OCI-LY1 (cell line): ENCODE results near the gene ELFN2.

Experiments
- H2AFZ ChIP-seq: fragments of 200-600 bp; sonication (generic), shearing (Covaris generic); 2 replicates; pipeline ENCODE4 v1.6.0; 2014; ENCODE audit warnings: antibody characterized with exemption, mild to moderate bottlenecking, low read length
- H3F3A ChIP-seq: fragments of 200-600 bp; sonication (generic), shearing (Covaris generic); 2 replicates; pipeline ENCODE4 v1.6.0; 2014; ENCODE audit warnings: mild to moderate bottlenecking, antibody characterized with exemption, low read length, moderate library complexity; ENCODE audit not compliant: insufficient read depth
- H3K27ac ChIP-seq: fragments of 200-600 bp; sonication (generic); 2 replicates; pipeline ENCODE4 v1.5.1; 2014; ENCODE audit warnings: low read length, mixed run types, mild to moderate bottlenecking, low read depth; ENCODE audit not compliant: poor library complexity, severe bottlenecking
- H3K27me3 ChIP-seq: fragments of 200-600 bp; sonication (generic); 2 replicates; pipeline ENCODE4 v1.6.0; 2014; ENCODE audit warnings: antibody characterized with exemption, mild to moderate bottlenecking, low read length, moderate library complexity; ENCODE audit not compliant: insufficient read depth
- H3K36me3 ChIP-seq: fragments of 200-600 bp; sonication (generic); 2 replicates; pipeline ENCODE4 v1.6.1; 2014; ENCODE audit warnings: mild to moderate bottlenecking, antibody characterized with exemption, low read length, moderate library complexity, mixed read lengths; ENCODE audit not compliant: insufficient read depth
- H3K4me1 ChIP-seq: fragments of 200-600 bp; sonication (generic); 2 replicates; pipeline ENCODE4 v1.5.1; 2014; ENCODE audit warnings: mild to moderate bottlenecking, low read length, moderate library complexity; ENCODE audit not compliant: insufficient read depth, severe bottlenecking
- H3K4me2 ChIP-seq: fragments of 200-600 bp; sonication (generic), shearing (Covaris generic); 2 replicates; pipeline ENCODE4 v1.6.1; 2014; ENCODE audit warnings: low read length
- H3K4me3 ChIP-seq: fragments of 200-600 bp; sonication (generic); 2 replicates; pipeline ENCODE4 v1.5.1; 2014; ENCODE audit warnings: low read length, low read depth, mild to moderate bottlenecking, mixed read lengths; ENCODE audit not compliant: poor library complexity, severe bottlenecking
- H3K79me2 ChIP-seq: fragments of 200-600 bp; shearing (Covaris generic); 2 replicates; pipeline ENCODE4 v1.6.1; 2016; ENCODE audit warnings: mixed run types, low read length, mixed read lengths; ENCODE audit not compliant: insufficient read depth
- H3K9ac ChIP-seq: fragments of 200-600 bp; sonication (generic), shearing (Covaris generic); 2 replicates; pipeline ENCODE4 v1.6.1; 2014; ENCODE audit warnings: mild to moderate bottlenecking, low read length, mixed read lengths
- H3K9me2 ChIP-seq: fragments of 200-600 bp; sonication (generic), shearing (Covaris generic); 2 replicates; pipeline ENCODE4 v1.6.1; 2014; ENCODE audit warnings: low read depth, mild to moderate bottlenecking, low read length, mixed read lengths
- H3K9me3 ChIP-seq: fragments of 200-600 bp; shearing (Covaris generic); 2 replicates; pipeline ENCODE4 v1.6.1; 2014; ENCODE audit warnings: low read length, mixed read lengths
- H4K20me1 ChIP-seq: fragments of 200-600 bp; sonication (generic), shearing (Covaris generic); 2 replicates; pipeline ENCODE4 v1.6.0; 2016; ENCODE audit warnings: mild to moderate bottlenecking, low read length; ENCODE audit not compliant: insufficient read depth
- EZH2 ChIP-seq: fragments of 200-600 bp; sonication (generic), shearing (Covaris generic); IDR thresholded peaks from 2 replicates; pipeline ENCODE4 v1.8.0; 2017; ENCODE audit warnings: borderline replicate concordance, mixed run types, mild to moderate bottlenecking, antibody characterized with exemption, low read length, moderate library complexity, mixed read lengths
- TF ChIP-seq, protein P1 (sequence below): fragments of 200-600 bp; sonication (generic), shearing (Covaris generic); IDR thresholded peaks from 2 replicates; pipeline ENCODE4 v1.5.1; 2017; ENCODE audit warnings: mild to moderate bottlenecking, antibody characterized with exemption, low read length, moderate library complexity, mixed read lengths

Gene ELFN2

DNA sequence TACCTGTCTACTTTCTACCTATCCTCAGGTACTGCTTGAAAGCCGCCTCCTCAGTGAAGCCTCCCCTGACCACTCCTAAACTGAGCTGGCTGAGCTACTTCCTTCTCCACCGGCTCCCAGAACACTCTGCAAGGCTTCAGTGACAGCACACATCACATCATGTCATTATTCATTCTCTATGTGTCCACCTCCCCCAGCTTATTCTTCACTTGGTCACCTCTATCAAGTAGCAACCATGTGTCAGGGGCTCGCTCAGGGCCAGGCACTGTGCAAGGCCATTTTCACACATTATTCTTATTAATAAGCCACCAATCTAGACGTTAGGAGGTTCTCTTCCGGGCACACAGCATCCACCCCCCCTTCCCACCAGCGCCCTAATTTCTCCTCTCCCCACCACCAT lies 3.7 kb upstream of the ELFN2 start:
- Histone ChIP-seq H4K20me1 (no peaks in the 10 kb centered on the region), H3K4me2 (no peak overlapping the region), H3F3A (no peaks in the 10 kb centered on the region), H3K9ac (no peak overlapping the region), H3K79me2 (no peaks in the 10 kb centered on the region), H3K9me2 (no peaks in the 10 kb centered on the region), H3K9me3 (no peaks in the 10 kb centered on the region), H3K27ac (no peak overlapping the region), H3K4me3 (no peak overlapping the region), H3K27me3 (no peaks in the 10 kb centered on the region; the same call in 1 of the 2 replicates), H3K4me1 (no peaks in the 10 kb centered on the region), H2AFZ (no peak overlapping the region), H3K36me3 (no peaks in the 10 kb centered on the region)
- TF ChIP-seq, protein P1, sequence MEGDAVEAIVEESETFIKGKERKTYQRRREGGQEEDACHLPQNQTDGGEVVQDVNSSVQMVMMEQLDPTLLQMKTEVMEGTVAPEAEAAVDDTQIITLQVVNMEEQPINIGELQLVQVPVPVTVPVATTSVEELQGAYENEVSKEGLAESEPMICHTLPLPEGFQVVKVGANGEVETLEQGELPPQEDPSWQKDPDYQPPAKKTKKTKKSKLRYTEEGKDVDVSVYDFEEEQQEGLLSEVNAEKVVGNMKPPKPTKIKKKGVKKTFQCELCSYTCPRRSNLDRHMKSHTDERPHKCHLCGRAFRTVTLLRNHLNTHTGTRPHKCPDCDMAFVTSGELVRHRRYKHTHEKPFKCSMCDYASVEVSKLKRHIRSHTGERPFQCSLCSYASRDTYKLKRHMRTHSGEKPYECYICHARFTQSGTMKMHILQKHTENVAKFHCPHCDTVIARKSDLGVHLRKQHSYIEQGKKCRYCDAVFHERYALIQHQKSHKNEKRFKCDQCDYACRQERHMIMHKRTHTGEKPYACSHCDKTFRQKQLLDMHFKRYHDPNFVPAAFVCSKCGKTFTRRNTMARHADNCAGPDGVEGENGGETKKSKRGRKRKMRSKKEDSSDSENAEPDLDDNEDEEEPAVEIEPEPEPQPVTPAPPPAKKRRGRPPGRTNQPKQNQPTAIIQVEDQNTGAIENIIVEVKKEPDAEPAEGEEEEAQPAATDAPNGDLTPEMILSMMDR: no peak
- TF ChIP-seq EZH2: no peak

DNA sequence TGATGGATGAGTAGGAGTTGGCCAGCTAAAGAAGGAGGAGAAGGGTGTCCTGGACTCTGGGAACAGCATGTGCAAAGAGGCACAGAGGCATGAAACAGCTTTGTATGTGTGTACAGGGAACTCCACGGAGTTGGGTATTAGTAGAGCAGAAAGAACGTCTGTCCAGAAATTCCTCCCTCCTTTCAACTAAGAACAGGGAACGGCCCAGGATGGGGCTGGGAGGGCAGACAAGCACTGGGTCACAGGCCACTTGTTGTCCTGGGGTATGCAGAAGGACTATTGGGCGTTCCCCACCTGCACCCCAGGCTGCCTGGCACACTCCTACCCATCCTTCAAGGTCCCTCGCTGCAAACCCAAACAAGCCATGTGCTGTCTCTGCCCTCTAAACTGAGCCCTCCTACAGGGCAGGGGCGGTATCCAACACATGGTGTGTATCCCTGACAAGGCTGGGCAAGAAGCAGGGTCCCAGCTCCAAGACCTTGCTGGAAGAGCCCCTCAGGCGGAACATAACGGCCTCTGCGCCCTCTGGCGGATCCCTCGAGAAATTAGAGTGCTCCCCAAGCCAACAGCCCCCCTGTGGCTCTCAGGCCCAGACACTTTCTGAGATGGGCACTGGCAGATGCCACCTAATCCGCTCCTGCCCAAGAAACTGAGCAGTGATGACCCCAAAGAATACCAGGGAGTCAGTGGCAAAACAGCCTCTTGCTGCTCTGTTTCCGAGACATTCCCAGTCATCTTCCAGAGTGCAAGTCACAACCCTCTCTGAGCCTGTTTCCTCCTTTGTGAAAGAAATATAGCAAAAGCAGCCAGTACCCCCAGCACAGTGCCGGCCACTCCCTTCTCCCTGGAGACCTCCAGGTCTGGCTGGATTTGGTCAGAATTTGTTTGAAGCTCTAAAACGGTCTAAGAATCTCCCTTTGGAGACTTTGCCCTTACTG lies 1.6 kb upstream of the ELFN2 start:
- no peak overlapping the region for H3K4me3 ChIP-seq
- H2AFZ ChIP-seq: no peak overlapping the region
- no peaks in the 10 kb centered on the region for H3F3A ChIP-seq
- no peaks in the 10 kb centered on the region for H3K9me2 ChIP-seq
- H4K20me1 ChIP-seq: no peaks in the 10 kb centered on the region
- H3K4me2 ChIP-seq: no peak overlapping the region
- H3K9ac ChIP-seq: no peak overlapping the region
- H3K27ac ChIP-seq: no peak overlapping the region
- H3K27me3 ChIP-seq: no peaks in the 10 kb centered on the region; the same call in 1 of the 2 replicates
- no peaks in the 10 kb centered on the region for H3K36me3 ChIP-seq
- TF ChIP-seq, protein P1: peak; percentile 87
- TF ChIP-seq EZH2: no peak
- H3K9me3 ChIP-seq: no peaks in the 10 kb centered on the region
- H3K79me2 ChIP-seq: no peaks in the 10 kb centered on the region
- no peaks in the 10 kb centered on the region for H3K4me1 ChIP-seq

DNA sequence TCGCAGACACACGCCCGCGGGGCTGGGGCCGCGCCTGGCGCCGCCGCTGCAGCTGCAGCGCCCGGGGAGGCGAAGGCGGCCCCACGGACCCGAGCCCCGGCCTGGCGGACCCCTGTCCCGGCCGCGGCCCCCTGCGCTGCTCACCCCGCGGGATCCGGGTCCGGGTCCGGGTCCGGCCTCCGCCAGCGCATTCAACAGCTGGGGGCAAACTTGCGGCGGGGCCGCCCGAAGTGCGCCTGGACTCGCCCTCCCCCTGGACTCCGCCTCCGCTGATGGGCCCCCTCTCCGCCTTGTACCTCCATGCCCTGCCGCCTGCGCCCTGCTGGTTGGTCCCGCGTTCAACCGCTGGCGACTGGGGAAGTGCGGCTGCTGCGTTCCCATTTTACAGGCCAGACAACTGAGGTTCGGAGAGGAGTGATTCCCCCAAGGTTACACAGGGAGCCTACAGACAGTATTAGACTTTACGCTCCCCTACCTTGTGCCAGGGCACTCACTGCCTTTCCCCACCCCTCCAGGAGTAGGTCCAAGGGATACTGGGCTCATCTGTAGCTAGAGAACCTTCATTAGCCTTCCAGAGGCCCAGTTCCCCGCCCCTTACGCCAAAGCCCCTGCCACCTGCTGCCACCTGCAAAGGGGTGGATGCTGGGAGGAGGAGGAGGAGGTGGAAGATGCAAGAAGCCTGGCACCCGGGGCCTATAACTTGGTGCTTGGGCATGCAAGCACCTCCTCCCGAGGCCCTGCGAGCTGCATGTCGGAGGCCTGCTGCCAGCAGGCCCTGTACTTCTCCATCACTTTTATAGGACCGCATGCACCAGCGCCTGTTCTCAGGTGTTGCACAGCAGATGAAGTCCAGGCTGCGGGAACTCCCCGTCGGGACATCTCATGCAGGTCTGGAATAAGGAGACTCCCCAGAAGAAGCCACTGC lies 694 bp upstream of the ELFN2 start:
- H3K27me3 ChIP-seq: no peaks in the 10 kb centered on the region; the same call in 1 of the 2 replicates
- no peaks in the 10 kb centered on the region for H3K36me3 ChIP-seq
- H3F3A ChIP-seq: no peaks in the 10 kb centered on the region
- no peaks in the 10 kb centered on the region for H3K79me2 ChIP-seq
- no peak overlapping the region for H3K4me2 ChIP-seq
- no peak overlapping the region for H3K9ac ChIP-seq
- no peak overlapping the region for H3K27ac ChIP-seq
- no peak overlapping the region for H2AFZ ChIP-seq
- no peaks in the 10 kb centered on the region for H3K9me2 ChIP-seq
- H3K4me3 ChIP-seq: no peak overlapping the region
- TF ChIP-seq EZH2: no peak
- TF ChIP-seq, protein P1: no peak
- no peaks in the 10 kb centered on the region for H3K4me1 ChIP-seq
- H3K9me3 ChIP-seq: no peaks in the 10 kb centered on the region
- no peaks in the 10 kb centered on the region for H4K20me1 ChIP-seq
